GM10266 (cell line): ENCODE data around the gene CCM2L.

Experiments used
- DNase-seq: peaks from one replicate; pipeline ENCODE4 v3.0.0; 2012; ENCODE audit errors: extremely low spot score
- TF ChIP-seq, protein P1 (sequence below): IDR thresholded peaks from 2 replicates; pipeline ENCODE4 v1.5.1; 2012; ENCODE audit warnings: mild to moderate bottlenecking, low read depth; ENCODE audit not compliant: control insufficient read depth, insufficient read depth; ENCODE audit errors: missing control alignments

The CCM2L gene

DNA sequence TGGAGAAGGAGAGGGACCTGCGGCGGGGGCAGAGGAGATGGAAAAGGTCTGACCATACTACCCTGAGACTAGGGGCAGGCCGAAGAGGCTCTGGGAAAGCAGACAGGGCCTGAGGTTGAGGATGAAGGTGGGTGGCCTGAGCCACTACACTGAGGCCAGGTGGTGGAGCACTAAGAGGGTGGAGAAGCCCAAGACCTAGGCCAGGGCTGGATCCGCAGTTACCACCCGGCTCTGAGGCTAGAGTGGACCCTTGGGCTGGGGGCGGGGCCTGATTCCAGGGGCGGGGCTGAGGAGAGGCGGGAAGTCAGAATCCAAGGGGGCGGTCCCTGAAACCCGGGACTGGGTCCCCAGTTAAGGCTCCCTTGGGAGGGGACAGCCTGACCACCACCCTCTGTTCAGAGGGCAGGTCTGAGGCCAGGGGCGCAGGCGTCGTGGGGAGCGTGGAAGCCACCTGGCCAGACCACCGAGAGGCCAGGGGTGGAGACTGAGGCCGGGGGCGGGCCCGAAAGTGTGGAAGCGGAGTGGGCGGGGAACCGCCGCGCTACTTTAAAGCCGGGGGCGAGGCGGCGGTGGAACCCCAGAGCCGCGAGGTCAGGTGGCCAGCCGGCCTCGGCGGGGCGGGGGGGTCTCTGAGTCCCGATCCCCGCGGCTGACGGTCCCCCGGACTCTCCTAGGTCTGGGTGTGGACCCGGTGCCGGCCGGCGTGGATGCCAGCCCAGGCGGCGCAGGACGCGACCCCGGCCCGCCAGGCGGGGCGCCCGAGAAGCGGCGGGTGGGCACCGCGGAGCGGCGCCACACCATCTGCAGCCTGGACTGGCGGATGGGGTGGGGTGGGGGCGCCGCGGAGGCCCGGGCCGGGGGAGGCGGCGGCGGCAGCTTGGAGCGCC is 8.3 kb downstream of the CCM2L start:
- TF ChIP-seq, protein P1, sequence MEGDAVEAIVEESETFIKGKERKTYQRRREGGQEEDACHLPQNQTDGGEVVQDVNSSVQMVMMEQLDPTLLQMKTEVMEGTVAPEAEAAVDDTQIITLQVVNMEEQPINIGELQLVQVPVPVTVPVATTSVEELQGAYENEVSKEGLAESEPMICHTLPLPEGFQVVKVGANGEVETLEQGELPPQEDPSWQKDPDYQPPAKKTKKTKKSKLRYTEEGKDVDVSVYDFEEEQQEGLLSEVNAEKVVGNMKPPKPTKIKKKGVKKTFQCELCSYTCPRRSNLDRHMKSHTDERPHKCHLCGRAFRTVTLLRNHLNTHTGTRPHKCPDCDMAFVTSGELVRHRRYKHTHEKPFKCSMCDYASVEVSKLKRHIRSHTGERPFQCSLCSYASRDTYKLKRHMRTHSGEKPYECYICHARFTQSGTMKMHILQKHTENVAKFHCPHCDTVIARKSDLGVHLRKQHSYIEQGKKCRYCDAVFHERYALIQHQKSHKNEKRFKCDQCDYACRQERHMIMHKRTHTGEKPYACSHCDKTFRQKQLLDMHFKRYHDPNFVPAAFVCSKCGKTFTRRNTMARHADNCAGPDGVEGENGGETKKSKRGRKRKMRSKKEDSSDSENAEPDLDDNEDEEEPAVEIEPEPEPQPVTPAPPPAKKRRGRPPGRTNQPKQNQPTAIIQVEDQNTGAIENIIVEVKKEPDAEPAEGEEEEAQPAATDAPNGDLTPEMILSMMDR = peak; percentile 7
- DNase-seq = peak; percentile 86

GRCh38 chr20:32019156-32019510 is 8.9 kb downstream of the CCM2L start:
- TF ChIP-seq, protein P1 = peak; percentile 15
- peak; percentile 53 for DNase-seq

GRCh38 chr20:32019563-32020463 is 9.6 kb downstream of the CCM2L start:
- TF ChIP-seq, protein P1 = no peak
- no peak for DNase-seq

- DNase-seq = no peak
- TF ChIP-seq, protein P1 = no peak
Measured at GRCh38 chr20:32021091-32021490, 10.9 kb downstream of the CCM2L start.

GRCh38 chr20:32024683-32025295 is 14.6 kb downstream of the CCM2L start:
- TF ChIP-seq, protein P1 = peak; percentile 16
- DNase-seq = no peak

DNA sequence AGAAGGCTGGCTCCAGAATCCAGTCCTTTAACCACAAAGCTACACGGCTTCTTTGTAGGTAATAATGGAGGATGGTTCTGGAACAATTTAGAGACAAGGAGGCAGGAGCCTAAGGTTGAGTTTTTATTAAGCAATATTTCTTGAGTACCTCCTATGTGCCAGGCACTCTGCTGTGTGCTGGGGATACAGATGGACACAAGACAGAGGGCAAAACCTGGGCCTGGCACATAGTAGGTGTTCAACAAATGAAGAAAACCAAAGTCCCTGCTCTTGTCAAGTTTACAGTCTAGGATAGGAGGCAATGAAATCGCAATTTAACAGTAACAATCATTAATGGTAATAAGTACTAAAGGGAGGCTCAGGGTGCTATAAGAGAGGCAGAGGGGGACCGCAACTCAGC is 17.4 kb downstream of the CCM2L start:
- DNase-seq = no peak
- TF ChIP-seq, protein P1 = no peak
